Measurements from ENCODE around the gene NANP.
"Not testable (repeated sequence)": the region's sequence is repeated elsewhere in the genome, so short reads cannot be mapped to it uniquely, and the experiment has no call there.

NANP gene

DNA sequence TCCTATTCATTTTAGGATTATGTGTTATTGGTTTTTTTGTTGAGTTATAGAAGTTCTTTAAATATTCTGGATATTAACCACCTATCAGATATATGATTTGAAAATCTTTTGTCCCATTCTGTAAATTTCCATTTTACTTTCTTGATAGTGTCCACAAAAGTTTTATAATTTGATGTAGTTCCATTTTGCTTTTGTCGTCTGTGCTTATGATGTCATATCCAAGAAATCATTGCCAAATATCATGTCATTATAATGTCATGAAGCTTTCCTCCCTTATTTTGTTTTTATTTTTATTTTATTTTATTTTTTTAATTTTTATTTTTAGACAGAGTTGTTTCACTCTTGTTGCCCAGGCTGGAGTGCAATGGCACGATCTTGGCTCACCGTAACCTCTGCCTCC, 21.0 kb upstream of the NANP start:
- TF ChIP-seq CTCF (IDR thresholded peaks at IDR 0.05) (no peak), ZFX (IDR thresholded peaks at IDR 0.05; ENCODE audit: borderline replicate concordance) (no peak)
- H3K27ac ChIP-seq, result no peak overlapping the region

- no peak overlapping the region for H3K27ac ChIP-seq
These were observed 19.9 kb upstream of the NANP start for GRCh38 chr20:25643716-25644115.

GRCh38 chr20:25637247-25637646, 13.4 kb upstream of the NANP start:
- no peak for TF ChIP-seq ZFX (IDR thresholded peaks at IDR 0.05; ENCODE audit: borderline replicate concordance)

More at GRCh38 chr20:25643716-25644115, 19.9 kb upstream of the NANP start:
- no peak for TF ChIP-seq ZFX (IDR thresholded peaks at IDR 0.05; ENCODE audit: borderline replicate concordance)
- no peak for TF ChIP-seq CTCF (IDR thresholded peaks at IDR 0.05)

GRCh38 chr20:25632940-25633790, 9.4 kb upstream of the NANP start:
- no peak for TF ChIP-seq ZFX (IDR thresholded peaks at IDR 0.05; ENCODE audit: borderline replicate concordance)
- TF ChIP-seq CTCF (IDR thresholded peaks at IDR 0.05), result no peak
- H3K27ac ChIP-seq, result no peak overlapping the region

More at GRCh38 chr20:25637247-25637646, 13.4 kb upstream of the NANP start:
- H3K27ac ChIP-seq, result no peak overlapping the region

GRCh38 chr20:25630615-25631014, 6.8 kb upstream of the NANP start:
- H3K27ac ChIP-seq, result not testable (repeated sequence)

DNA sequence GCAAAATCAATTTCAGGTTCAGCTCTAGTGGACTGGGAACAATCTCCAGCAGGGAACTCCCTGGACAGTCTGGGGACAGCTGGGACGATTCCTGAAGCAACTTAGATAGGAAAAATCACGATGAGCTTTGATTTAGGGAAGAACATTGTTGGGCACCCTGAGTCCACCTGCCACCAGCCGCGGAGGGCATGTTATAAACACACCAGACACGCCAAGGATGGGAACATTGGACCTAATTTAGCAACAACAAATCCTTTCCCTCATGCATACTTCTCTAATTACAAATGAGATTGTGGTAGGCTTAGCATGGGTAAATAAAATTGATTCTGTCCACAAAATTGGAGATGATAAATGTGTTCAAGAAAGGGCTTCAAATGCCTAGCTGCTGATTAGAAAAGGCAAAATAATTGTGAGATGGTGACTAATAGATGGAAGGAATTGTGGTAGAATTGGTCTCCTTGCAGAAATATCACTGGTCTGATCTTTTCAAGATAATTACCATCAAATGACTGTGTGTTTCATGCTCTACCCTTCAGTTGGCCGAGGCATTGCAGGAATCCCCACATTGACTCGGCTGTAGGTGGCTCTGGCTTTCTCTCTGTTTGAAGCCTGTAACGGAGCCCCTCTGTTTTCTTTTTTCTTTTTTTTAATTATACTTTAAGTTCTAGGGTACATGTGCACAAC, 6.1 kb upstream of the NANP start:
- TF ChIP-seq ZFX (IDR thresholded peaks at IDR 0.05; ENCODE audit: borderline replicate concordance), result no peak
- no peak for TF ChIP-seq CTCF (IDR thresholded peaks at IDR 0.05)
- no peak overlapping the region for H3K27ac ChIP-seq

GRCh38 chr20:25626779-25627178, 3.0 kb upstream of the NANP start:
- H3K27ac ChIP-seq, result no peak overlapping the region
- TF ChIP-seq ZFX (IDR thresholded peaks at IDR 0.05; ENCODE audit: borderline replicate concordance) (no peak), CTCF (IDR thresholded peaks at IDR 0.05) (no peak)

DNA sequence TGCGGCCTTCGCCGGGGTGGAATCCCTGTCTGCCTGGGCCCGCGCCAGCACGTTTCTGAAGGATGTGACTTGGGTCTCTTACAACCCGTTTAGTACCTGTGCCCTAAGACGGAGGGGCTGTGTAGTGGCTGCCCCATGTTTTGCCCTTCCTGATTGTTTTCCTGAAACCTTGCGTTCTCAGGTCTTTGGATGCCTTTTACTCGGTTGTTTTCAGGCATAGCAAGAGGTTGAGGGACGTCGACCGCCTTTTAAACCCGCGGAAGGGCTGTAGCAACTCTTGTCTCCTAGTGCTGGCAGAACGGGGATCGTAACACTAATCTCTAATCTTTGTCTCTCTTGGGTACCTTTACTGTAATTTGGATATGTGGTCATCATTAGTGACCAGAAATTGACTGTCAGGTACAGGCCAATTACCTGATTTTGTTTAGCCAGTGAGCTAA, 706 bp upstream of the NANP start:
- peak overlapping the region; percentile 99 for H3K27ac ChIP-seq
- TF ChIP-seq ZFX (IDR thresholded peaks at IDR 0.05; ENCODE audit: borderline replicate concordance) (no peak), CTCF (IDR thresholded peaks at IDR 0.05) (no peak)

All from 22Rv1 (cell line).